ENCODE measurements around the gene SERBP1. TPM values are rescaled to one million over a fixed set of nuclear protein-coding genes. Genes with fewer than 3 reads are reported as not detected.
"Not testable (repeated sequence)": the region's sequence is repeated elsewhere in the genome, so short reads cannot be mapped to it uniquely, and the experiment has no call there.

The SERBP1 gene
- total RNA-seq, 2 donors from 2014 or later: 103 to 122 TPM

DNA sequence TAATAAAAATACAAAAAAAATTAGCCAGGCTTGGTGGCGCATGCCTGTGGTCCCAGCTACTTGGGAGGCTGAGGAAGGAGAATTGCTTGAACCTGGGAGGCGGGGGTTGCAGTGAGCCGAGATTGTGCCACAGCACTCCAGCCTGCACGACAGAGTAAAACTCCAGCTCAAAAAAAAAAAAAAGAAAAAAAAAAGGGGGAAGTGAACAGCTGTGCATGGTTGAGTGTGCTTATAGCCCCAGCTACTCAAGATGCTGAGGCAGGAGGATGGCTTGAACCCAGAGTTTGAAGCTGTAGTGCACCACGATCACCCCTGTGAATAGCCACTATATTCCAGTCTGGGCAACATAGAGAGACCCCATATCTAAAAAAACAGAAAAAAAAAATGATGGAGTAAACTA lies 15.8 kb upstream of the SERBP1 start:
- ATAC-seq; intact Hi-C loops (cut with DNase I); DNase-seq: not testable (repeated sequence)

DNA sequence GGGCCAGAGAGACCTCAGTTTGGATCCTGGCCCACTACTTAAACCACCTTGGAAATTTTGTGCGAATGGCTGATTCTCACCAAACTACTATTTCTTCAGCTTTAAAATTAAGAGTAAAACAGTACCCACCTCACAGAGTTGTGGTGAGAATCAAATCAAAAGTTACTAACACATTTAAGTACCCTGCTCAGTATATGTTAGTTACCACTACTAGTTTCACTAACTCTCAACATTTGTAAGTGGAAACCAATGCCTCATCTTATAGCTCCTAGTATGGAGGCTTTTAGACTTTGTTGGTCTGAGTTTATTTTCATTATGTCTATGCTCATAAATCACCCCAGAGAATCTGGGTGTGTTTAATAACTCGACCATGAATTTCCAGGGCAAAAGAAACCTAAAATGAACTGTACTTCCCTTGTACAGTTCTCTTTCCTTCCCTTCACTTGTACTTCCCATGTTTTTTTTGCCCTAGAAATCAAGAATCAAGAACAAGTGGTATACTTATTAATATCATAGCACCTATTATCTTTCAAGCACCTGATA lies 11.6 kb upstream of the SERBP1 start:
- no peak for ATAC-seq
- intact Hi-C loops (cut with DNase I): no loop called here
- no peak for DNase-seq

DNA sequence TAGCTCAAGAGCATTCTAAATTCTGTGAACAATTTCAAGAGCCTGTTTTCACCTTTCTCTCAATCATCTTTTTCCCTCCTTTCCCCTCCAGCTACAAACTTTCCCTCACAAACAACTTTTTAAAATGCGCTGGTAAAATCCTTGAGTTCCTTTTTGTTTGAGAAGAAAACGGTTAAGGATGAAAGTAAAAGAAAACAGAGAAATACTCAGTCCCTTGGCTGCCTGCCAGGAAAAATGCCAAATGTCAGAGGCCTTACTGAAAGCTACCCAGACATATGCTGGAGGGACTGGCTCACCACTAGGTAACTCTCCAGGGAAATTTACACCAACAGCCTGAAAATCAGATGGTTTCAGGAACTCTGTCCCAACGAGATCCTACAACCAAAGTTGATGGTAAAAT lies 11.0 kb upstream of the SERBP1 start:
- intact Hi-C loops (cut with DNase I): no loop called here
- DNase-seq (peak; percentile 67), ATAC-seq (peak in 1 of 2 donors; percentile 32)

DNA sequence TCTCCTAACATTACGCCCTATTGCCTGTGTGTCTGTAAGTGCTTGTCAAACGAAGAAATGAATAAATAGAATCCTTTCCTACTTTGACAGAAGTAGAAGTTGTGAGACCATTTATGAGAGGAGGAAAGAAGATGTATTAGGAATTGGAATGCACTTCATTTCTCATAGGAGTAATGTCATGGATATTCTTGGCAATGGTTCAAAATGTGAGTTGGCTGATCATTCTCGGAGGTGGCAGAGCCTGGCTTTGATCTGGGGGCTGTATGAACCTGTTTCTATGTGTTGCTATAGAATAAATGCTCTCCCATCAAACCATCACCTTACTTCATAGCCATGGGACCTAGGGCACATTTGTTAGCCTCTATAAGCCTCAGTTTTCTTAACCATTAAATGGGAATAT lies 10.1 kb upstream of the SERBP1 start:
- ATAC-seq (no peak), DNase-seq (no peak)
- intact Hi-C loops (cut with DNase I): no loop called here

DNA sequence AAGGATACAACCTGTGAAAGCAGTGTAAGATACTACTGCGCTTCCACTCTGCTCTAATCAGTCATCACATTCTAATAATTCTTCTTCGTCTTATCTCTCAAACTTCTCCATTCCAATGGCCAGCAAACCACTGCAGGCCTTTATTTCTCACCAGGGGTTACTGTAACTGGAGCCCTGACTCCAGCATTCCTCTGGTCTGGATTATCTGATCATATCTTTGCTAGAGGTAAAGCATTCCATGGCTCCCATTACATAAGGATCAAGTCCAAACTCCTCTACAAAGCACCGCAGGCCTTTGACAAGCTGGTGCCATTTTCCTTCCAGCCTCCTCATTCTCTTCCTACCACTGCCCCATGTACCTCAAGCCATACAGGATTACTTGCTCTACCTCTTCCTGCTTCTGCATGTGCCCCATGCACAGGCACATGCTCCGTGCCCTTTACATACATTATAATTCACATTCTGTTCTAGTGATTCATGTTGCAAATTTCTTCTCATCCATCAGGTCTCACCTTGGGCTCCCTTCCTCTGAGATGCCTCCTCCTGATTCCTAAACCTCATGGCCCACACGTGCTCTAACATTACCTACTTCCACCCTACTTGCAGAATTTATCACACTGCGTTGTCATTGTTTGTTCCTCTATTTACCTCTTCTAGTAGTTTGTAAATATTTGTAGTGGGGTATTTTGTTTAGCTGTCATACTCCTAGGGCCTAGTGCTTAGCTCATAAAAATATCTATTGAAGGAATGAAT lies 9.3 kb upstream of the SERBP1 start:
- DNase-seq: no peak
- ATAC-seq: no peak
- intact Hi-C loops (cut with DNase I): no loop called here

DNA sequence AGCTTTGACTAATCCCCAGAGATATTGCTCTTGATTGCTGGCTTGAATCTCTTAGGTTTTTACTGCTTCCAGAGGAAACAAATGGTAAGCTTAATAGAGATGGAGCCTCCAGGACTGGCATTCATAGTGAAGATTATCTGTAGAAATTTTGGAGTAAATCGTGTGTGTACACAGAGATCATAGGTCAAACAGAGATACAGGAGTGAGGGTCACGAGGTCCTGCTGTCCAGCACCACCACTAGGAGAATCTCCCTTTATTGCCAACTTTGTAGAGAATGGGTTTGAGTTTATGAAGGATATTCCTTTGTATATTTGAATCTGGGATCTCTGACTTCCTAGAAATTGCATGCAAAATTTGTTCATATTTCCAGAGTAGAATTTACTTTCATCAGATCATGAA lies 7.8 kb upstream of the SERBP1 start:
- intact Hi-C loops (cut with DNase I): no loop called here
- no peak for ATAC-seq
- no peak for DNase-seq

DNA sequence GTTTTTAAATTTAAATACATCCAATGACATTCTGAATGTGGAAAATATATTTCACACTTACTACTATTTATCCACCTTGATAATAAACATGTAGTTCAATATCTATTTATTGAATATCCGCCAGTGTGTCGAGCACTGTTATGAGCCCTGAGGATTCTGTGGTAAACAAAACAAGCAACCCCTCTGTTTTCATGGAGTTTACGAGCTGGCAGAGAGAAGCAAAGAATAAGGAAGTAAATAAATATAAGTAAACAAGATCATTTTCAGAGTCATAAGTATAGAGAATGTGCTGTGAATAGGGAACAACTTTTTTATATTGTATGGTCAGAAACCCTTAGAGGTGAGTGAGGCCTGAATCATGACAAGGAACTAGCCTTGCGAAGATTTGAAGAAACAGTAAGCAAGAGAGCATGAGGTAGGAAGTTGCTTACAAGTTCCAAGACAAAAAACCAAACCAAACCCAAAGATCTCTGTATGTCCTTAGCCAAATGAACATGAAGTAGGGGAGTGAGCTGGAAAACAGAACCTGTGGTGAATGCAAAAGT lies 6.4 kb upstream of the SERBP1 start:
- DNase-seq (no peak), ATAC-seq (no peak)
- intact Hi-C loops (cut with DNase I): no loop called here

DNA sequence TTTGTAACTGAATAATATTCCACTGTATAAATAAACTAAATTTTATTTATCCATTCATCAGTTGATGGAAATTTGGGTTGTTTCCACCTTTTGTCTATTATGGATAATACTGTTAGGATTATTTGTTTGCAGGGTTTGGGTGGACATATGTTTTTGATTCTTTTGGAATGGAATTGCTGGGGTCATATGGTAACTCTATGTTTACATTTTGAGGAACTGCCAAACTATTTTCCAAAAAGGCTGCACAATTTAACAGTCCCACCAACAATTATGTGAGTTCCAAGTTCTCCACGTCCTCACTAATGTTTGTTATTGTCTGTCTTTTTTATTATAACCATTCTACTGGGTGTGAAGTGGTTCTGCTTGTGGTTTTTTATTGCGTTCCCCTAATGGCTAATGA lies 4.3 kb upstream of the SERBP1 start:
- intact Hi-C loops (cut with DNase I): no loop called here
- ATAC-seq (no peak), DNase-seq (no peak)

DNA sequence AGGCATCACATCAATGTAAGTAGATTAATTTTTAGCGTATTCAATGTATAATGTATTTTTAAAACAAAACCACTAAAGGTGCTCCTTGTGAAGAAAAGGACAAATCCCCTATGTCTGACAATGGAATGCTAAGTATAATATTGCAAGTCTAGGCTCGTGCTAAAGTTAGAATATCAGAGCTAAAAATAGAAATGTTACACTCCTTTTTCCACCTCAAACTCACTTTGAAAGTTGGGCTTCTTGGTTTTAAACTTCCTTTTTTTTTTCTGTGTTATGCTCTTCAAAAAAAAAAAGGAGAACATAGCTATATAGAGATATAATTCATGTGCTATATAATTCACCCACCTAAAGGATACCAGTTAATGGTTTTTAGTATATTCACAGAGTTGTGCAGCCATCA lies 3.6 kb upstream of the SERBP1 start:
- no peak for ATAC-seq
- intact Hi-C loops (cut with DNase I): no loop called here
- no peak for DNase-seq

DNA sequence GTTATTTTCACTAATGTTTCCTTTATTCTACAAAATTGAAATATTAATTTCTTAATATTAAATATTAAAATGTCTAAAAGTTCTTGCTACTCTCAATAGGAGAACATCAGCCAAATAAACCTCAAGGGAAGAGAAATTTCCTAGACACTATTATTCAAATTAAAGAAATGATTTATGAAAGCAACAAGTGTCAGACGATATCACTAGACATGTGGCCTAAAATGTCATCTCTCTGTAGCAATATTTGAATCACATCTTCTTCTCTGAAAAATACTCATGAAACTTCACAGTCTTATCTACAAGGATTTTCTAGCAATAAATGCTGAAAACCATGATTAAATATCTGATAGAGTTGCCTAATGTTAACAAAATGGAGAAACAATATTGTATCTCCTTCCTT lies 2.5 kb upstream of the SERBP1 start:
- no peak for ATAC-seq
- no peak for DNase-seq
- intact Hi-C loops (cut with DNase I): no loop called here

DNA sequence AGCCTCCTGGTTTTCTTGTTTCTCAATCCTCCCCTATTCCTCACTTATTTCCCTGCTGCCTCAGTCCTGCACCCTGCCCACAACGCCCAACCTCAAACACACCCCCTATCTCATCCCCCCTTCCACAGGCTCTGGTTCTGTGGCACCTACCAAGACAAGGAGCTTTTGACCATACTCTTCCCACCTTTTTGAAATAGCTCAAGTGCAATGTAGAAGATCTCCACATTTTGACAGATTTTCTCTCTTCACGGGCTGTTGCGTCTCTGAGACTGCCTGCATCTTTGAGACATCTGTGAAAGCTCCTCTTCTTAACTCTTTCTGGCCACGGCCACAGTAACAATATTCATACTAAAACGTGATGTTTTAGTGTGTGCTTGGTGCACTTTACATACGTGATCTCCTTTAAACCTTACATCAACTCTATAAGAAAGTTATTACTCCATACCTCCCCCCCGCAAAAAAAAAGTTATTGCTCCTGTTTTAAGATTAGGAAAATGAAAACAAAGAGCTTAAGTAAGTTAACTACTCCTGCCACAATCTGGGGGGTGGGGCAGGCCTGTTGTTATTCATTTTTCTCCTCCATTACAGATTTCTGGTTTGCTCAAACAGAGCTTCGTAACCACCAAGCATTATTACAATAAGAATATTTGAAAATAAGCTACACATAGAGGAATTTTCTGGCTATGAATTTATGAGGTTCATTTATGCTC lies 1.8 kb upstream of the SERBP1 start:
- intact Hi-C loops (cut with DNase I): no loop called here
- no peak for DNase-seq
- ATAC-seq: no peak

DNA sequence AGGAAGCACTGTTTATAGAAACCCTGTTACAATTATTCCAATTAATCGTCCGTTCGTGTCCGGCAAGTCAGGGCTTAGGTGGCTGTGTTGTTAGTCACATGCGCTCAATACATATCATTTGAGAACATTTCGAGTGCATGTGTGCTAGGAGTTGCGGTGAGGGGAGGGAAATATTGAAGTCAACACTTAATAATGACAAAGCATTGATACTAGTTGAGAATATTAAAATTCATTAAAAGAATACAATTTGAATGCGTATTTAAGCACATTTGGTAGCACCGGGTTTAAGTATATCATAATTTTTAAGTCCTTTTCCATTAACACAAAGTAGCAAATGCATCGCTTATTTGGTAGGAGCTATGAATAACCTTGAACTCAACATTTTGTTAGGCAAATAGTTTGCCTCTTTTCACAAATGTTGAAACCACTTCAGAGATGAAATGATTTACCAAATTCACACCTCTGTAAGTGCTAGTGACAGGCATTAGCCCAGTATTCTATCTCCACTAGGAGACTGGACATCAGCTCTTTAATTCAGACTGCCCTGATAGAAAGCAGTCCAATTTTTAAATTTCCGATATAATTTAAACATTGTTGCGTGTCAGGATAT lies 1.1 kb upstream of the SERBP1 start:
- intact Hi-C loops (cut with DNase I): no loop called here
- ATAC-seq: no peak
- no peak for DNase-seq

DNA sequence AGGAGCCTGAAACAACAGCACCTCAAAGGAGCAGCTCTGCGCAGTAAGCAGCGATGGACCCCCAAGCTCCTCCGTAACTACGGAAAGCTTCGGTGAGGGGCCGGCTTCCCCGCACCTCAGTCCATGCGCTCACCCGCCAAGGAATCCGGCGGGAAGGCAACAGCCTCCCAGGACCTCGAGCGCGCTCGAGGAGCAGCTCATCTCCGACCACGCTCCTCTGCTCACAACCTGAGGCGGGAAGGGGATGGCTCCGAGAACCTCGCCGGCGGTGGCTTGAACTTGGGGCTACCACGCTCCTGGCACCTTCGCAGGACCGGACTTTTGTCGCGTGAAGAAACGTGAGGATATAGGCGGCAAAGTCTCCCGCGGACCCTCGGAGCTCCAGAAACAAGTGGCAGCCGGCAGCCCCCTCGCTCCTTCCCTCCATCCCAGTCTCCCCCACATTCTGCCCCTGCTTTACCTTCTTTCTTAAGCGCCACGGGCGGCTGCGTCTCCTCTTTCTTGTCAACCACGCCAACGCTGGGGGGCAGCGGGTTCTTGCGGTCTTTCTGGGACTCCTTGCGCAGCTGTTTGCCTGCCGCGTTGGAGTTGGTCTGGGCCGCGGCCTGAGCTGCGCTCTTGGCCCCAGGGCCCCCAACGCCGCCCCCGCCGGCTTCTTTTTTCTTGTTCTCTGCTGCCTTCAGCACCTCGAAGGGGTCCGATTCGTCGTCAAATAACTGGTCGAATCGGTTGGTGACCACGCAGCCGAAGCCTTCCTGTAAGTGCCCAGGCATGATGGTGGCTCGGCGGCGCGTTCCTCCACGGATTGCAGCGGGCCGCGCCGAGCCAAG lies 459 bp downstream of the SERBP1 start:
- ATAC-seq: peak; percentile 16 to 39
- intact Hi-C loops (cut with DNase I): no loop called here
- peak; percentile 37 for DNase-seq

DNA sequence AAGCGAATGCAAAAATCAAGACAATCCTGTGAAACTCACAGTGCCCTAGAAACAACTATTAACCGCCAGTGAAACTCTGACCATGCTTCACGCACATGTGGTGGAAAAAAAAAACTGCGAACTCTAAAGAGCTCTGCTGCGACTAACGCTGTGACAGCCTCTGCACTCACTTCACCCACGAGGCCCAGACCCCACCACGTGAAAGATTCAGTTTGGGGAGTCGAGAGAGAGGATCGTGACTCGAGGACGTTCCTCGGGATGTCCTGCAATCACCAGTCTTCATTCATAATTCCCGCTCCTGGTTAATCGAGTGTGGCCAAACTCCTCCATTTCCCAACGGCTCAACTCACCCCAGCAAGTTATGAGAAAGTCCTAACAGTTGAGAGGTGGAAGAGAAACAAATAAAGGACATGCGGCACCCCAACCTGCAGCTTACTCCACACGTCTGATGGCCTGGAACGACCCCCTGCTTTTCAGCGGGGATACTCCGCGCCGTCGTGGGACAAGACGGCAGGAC lies 1.1 kb downstream of the SERBP1 start:
- DNase-seq: peak; percentile 25
- intact Hi-C loops (cut with DNase I): no loop called here
- ATAC-seq: no peak

DNA sequence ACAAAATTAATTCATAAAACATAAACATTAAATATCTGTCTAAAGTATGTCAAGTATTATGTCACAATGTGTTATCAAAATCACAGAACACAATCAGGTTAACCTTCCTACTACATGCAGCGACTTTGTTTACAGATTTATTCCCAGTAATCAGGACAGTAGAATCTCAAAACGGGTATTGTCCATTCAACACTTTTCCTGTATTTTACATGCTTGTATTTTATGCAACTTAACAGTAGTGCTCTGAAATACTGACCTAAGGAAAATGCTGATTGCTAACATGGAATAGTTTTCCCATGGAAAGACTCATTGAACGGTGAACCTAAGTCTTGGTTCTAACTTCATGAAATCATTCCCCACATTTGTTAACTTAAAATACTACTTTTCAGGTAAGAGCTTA lies 2.3 kb downstream of the SERBP1 start:
- intact Hi-C loops (cut with DNase I): no loop called here
- DNase-seq (no peak), ATAC-seq (no peak)

DNA sequence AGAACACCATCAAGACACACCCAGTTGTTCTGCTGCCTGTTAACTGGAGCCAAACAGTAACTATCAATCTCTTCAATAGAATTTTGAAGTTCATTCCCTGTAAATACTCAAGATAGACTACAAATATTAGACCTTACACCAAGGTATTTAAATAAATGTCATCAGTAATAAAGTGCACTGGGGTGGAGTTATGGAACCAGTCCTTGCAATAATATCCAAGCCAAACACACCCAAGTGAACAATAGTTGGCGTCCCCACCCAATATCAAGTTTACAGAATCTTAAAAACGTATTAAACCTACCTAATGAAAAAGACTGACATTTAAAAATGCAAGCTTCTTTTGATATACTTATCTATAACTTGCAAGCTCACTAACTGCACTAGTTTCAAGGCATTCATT lies 2.7 kb downstream of the SERBP1 start:
- intact Hi-C loops (cut with DNase I): no loop called here
- ATAC-seq: no peak
- DNase-seq: no peak

DNA sequence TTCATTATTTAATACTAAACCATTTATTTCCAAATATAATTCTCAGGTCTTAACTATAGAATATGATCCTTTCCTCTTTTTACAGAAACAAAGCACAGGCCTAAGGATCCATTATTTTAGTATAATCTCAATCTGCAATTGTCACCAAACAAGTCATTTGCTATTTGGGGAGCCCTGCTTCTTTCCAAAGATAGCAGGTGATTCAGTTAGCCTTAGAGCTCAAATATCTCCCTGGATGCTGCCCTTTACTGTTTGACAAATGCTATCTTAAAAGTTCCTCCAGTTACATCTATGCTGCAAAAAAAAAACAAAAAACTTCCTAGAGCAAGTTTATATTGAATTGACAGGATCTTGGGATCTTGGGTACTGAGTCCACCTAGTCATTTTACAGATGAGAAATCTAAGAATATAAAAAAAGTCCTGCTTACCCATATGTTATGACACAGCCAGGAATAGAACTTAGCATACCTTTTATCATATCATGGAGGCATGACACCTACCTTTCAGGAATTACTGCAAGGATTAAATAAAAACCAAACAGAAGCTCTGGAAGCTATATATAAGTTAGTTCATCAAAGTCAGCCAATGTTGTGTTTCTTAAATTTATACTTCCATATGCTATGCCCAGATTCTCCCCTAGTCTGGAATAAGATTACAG lies 9.2 kb downstream of the SERBP1 start:
- intact Hi-C loops (cut with DNase I): no loop called here
- peak in 1 of 2 donors; percentile 23 for ATAC-seq
- no peak for DNase-seq

DNA sequence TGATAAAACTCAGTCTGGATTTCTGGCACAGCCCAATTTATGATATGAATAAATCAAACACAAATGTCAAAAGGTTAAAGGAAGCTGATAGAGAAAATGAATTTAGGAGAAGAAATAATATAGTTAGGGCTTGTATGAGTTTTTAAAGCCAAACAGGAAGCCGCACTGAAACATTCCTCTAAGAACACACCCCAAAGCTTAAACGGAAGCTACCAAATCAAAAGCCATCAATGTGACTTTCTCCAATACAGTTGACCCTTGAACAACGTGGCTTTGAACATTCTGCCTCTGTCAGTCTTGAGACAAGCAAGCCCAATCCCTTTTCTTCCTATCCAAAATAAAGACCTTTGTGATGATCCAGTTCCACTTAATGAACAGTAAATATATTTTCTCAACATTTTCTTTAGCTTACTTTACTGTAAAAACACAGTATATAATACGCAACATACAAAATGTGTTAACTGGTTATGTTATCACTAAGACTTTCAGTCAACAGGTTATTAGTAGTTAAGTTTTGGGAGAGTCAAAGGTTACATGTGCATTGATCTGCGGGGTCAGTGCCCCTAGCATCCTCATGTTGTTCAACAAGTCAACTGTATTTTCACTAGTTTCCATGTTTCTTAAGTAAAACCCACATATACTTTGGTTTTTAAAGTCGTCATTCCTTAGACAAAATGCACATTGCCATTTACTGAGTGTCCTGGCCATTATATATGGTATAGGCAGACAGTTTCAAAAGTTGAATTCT lies 11.2 kb downstream of the SERBP1 start:
- intact Hi-C loops (cut with DNase I): no loop called here
- no peak for ATAC-seq
- DNase-seq: no peak
